ENCODE results near the gene ZNF324B.

Gene ZNF324B

DNA sequence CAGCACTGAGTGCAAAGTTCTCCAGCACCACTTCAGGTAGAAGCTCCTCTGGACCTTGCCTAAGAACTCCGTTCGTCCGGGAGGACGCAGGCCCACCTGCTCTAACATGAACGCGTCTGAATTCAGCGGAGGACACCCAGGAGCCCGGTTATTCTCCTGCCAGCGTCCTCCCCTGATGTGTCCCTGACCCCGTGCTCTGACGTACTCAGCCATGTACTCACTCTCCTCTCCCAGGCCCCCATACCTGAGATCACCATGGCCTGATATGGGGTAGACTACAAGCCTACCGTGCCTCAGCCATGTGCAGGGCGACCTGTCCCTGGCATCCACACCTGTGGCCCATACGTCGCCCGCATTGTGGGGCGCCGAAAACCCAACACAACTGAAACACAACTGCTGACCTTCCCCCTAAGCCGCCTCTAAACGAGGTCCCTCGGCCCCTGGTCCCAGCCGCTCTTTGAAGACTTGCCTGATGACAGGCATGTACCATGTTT, 43.7 kb upstream of the ZNF324B start (continued):
- TF ChIP-seq PRDM2 (tag by site-specific recombination; IDR thresholded peaks at IDR 0.05; ENCODE audit: borderline replicate concordance) (no peak), ZNF530 (tag by site-specific recombination; IDR thresholded peaks at IDR 0.05; ENCODE audit: low read depth) (no peak), KLF8 (tag by site-specific recombination; IDR thresholded peaks at IDR 0.05) (no peak), ZNF302 (tag by site-specific recombination; IDR thresholded peaks at IDR 0.05; ENCODE audit: low read depth) (no peak), ZNF518A (tag by site-specific recombination; conservative IDR thresholded peaks at IDR 0.05; ENCODE audit: low read depth) (no peak), OSR2 (tag by site-specific recombination; IDR thresholded peaks at IDR 0.05) (no peak), REPIN1 (tag by site-specific recombination; IDR thresholded peaks at IDR 0.05; ENCODE audit: low read depth) (no peak), ZNF23 (tag by site-specific recombination; IDR thresholded peaks at IDR 0.05; ENCODE audit: borderline replicate concordance) (no peak), ZNF571 (tag by site-specific recombination; IDR thresholded peaks at IDR 0.05) (no peak), ZNF76 (tag by site-specific recombination; IDR thresholded peaks at IDR 0.05; ENCODE audit: borderline replicate concordance, low read depth) (no peak), ZFP37 (tag by site-specific recombination; IDR thresholded peaks at IDR 0.05) (no peak), ZNF707 (tag by site-specific recombination; IDR thresholded peaks at IDR 0.05) (no peak), ZNF239 (tag by site-specific recombination; IDR thresholded peaks at IDR 0.05) (no peak), ZNF10 (tag by site-specific recombination; IDR thresholded peaks at IDR 0.05) (peak; percentile 64), HIC1 (tag by site-specific recombination; IDR thresholded peaks at IDR 0.05) (0 out of 2 replicates have a peak, but pooled peaks have one; percentile 54), ZIC2 (tag by site-specific recombination; IDR thresholded peaks at IDR 0.05) (no peak), ZNF610 (tag by site-specific recombination; IDR thresholded peaks at IDR 0.05; ENCODE audit: borderline replicate concordance) (no peak), ZNF155 (tag by site-specific recombination; IDR thresholded peaks at IDR 0.05) (no peak), ZNF16 (tag by site-specific recombination; IDR thresholded peaks at IDR 0.05; ENCODE audit: low read depth) (no peak), SCRT1 (tag by site-specific recombination; IDR thresholded peaks at IDR 0.05; ENCODE audit: borderline replicate concordance) (peak; percentile 47; the same call in 1 of the 2 replicates), ZBTB48 (tag by site-specific recombination; IDR thresholded peaks at IDR 0.05) (peak; percentile 48; the same call in 1 of the 2 replicates), ZNF747 (tag by site-specific recombination; IDR thresholded peaks at IDR 0.05) (no peak), ZNF311 (tag by site-specific recombination; IDR thresholded peaks at IDR 0.05; ENCODE audit: borderline replicate concordance) (no peak), SCRT2 (tag by site-specific recombination; IDR thresholded peaks at IDR 0.05) (peak; percentile 52; the same call in 1 of the 2 replicates), ZNF157 (tag by site-specific recombination; IDR thresholded peaks at IDR 0.05) (no peak), ZNF777 (tag by site-specific recombination; IDR thresholded peaks at IDR 0.05; ENCODE audit: borderline replicate concordance) (no peak)
- TF ChIP-seq, protein P1, sequence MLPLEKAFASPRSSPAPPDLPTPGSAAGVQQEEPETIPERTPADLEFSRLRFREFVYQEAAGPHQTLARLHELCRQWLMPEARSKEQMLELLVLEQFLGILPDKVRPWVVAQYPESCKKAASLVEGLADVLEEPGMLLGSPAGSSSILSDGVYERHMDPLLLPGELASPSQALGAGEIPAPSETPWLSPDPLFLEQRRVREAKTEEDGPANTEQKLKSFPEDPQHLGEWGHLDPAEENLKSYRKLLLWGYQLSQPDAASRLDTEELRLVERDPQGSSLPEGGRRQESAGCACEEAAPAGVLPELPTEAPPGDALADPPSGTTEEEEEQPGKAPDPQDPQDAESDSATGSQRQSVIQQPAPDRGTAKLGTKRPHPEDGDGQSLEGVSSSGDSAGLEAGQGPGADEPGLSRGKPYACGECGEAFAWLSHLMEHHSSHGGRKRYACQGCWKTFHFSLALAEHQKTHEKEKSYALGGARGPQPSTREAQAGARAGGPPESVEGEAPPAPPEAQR (tag by site-specific recombination; IDR thresholded peaks at IDR 0.05) = no peak

Measured in HEK293 (cell line).